ENCODE measurements around the gene SF1.
A peak's percentile ranks its signal among the peaks of the same experiment; 100 is the strongest.

The SF1 gene

GRCh38 chr11:64762277-64762673 lies 16.1 kb downstream of the SF1 start:
- peak; percentile 36 for DNase-seq (ENCODE audit: low spot score)

GRCh38 chr11:64760759-64761420 lies 17.5 kb downstream of the SF1 start:
- no peak for DNase-seq (ENCODE audit: low spot score)

- DNase-seq (ENCODE audit: low spot score): peak; percentile 61
Measured at GRCh38 chr11:64759722-64760719, 18.3 kb downstream of the SF1 start, which contains the start of gene PYGM. TSS of gene PYGM (minus strand) at chr11:64759974. CDS start at chr11:64759898, 76 bp downstream.

- DNase-seq (ENCODE audit: low spot score): no peak
Measured at GRCh38 chr11:64759131-64759721, 19.1 kb downstream of the SF1 start.

GRCh38 chr11:64758330-64759079 lies 19.8 kb downstream of the SF1 start:
- no peak for DNase-seq (ENCODE audit: low spot score)

GRCh38 chr11:64757549-64758329 lies 20.6 kb downstream of the SF1 start:
- no peak for DNase-seq (ENCODE audit: low spot score)

- DNase-seq (ENCODE audit: low spot score): no peak
Measured at GRCh38 chr11:64755681-64756361, 22.5 kb downstream of the SF1 start.

GRCh38 chr11:64754919-64755662 lies 23.3 kb downstream of the SF1 start:
- DNase-seq (ENCODE audit: low spot score): no peak

- DNase-seq (ENCODE audit: low spot score): no peak
Measured at GRCh38 chr11:64754124-64754918, 24.0 kb downstream of the SF1 start.

GRCh38 chr11:64753380-64754123 lies 24.8 kb downstream of the SF1 start:
- DNase-seq (ENCODE audit: low spot score): no peak

GRCh38 chr11:64753019-64753379 lies 25.3 kb downstream of the SF1 start:
- no peak for DNase-seq (ENCODE audit: low spot score)

- DNase-seq (ENCODE audit: low spot score): no peak
Measured at GRCh38 chr11:64752175-64752970, 26.0 kb downstream of the SF1 start.

GRCh38 chr11:64751580-64751979 lies 26.8 kb downstream of the SF1 start:
- no peak for DNase-seq (ENCODE audit: low spot score)

GRCh38 chr11:64751136-64751535 lies 27.2 kb downstream of the SF1 start:
- no peak for DNase-seq (ENCODE audit: low spot score)

GRCh38 chr11:64750361-64751054 lies 27.8 kb downstream of the SF1 start:
- no peak for DNase-seq (ENCODE audit: low spot score)

- DNase-seq (ENCODE audit: low spot score): no peak
Measured at GRCh38 chr11:64747961-64748665, 30.2 kb downstream of the SF1 start.

Measured in pons (tissue), 1 donor.